ENCODE measurements around the gene UBXN2A. TPM values are rescaled to one million over a fixed set of nuclear protein-coding genes. Genes with fewer than 3 reads are reported as not detected.

The UBXN2A gene
- total and polyA plus RNA-seq, 4 donors: 4.7 to 23.3 (median 8.1) TPM

GRCh38 chr2:23976883-23977282 is 36.6 kb downstream of the UBXN2A start:
- Histone ChIP-seq H3K4me3 (no peak overlapping the region), H3K4me1 (ENCODE audit: control insufficient read depth in 5 of 5, insufficient read depth in 5 of 5, low read length in 5 of 5) (no peaks in the 10 kb centered on the region), H3K27me3 (ENCODE audit: control insufficient read depth in 3 of 3, insufficient read depth in 3 of 3, low read length in 2 of 3) (no peaks in the 10 kb centered on the region), H3K9ac (ENCODE audit: insufficient read depth in 1 of 2, low read length in 2 of 2) (no peak overlapping the region), H3K36me3 (ENCODE audit: control insufficient read depth in 4 of 4, insufficient read depth in 4 of 4, low read length in 4 of 4) (peaks cover 5 to 17% (median 10%) of the 10 kb centered on the region in 4 donors), H3K27ac (ENCODE audit: low read depth in 1 of 2, low read length in 1 of 2) (no peak overlapping the region), H3K9me3 (ENCODE audit: control insufficient read depth in 4 of 4, insufficient read depth in 3 of 4, low read length in 3 of 4) (no peaks in the 10 kb centered on the region)
- DNase-seq (no peak), ATAC-seq (ENCODE audit: insufficient read depth, low FRiP score) (no peak)
- WGBS, 2 donors: 97% methylated on average over 8 of the region's 8 CpGs
- TF ChIP-seq CTCF (IDR thresholded peaks at IDR 0.05; ENCODE audit: control extremely low read depth, extremely low read depth): no peak

- Histone ChIP-seq H3K4me1 (ENCODE audit: control insufficient read depth in 5 of 5, insufficient read depth in 5 of 5, low read length in 5 of 5) (no peaks in the 10 kb centered on the region), H3K36me3 (ENCODE audit: control insufficient read depth in 4 of 4, insufficient read depth in 4 of 4, low read length in 4 of 4) (peaks cover 0 to 12% (median 5%) of the 10 kb centered on the region in 4 donors), H3K27me3 (ENCODE audit: control insufficient read depth in 3 of 3, insufficient read depth in 3 of 3, low read length in 2 of 3) (no peaks in the 10 kb centered on the region), H3K27ac (ENCODE audit: low read depth in 1 of 2, low read length in 1 of 2) (no peak overlapping the region), H3K9me3 (ENCODE audit: control insufficient read depth in 4 of 4, insufficient read depth in 3 of 4, low read length in 3 of 4) (no peaks in the 10 kb centered on the region), H3K4me3 (no peak overlapping the region), H3K9ac (ENCODE audit: insufficient read depth in 1 of 2, low read length in 2 of 2) (no peak overlapping the region)
- WGBS, 2 donors: 63 to 70% methylated on average over 2 of the region's 2 CpGs
- ATAC-seq (ENCODE audit: insufficient read depth, low FRiP score): no peak
- no peak for TF ChIP-seq CTCF (IDR thresholded peaks at IDR 0.05; ENCODE audit: control extremely low read depth, extremely low read depth)
- DNase-seq: no peak
These were observed 48.1 kb downstream of the UBXN2A start for GRCh38 chr2:23988371-23988770.

GRCh38 chr2:23992931-23993330 is 52.7 kb downstream of the UBXN2A start:
- no peaks in the 10 kb centered on the region for H3K27me3 ChIP-seq (ENCODE audit: control insufficient read depth in 3 of 3, insufficient read depth in 3 of 3, low read length in 2 of 3)
- DNase-seq (no peak), ATAC-seq (ENCODE audit: insufficient read depth, low FRiP score) (no peak)
- H3K4me3 ChIP-seq: no peak overlapping the region
- peaks cover 0 to 4% (median under 1%) of the 10 kb centered on the region in 4 donors for H3K36me3 ChIP-seq (ENCODE audit: control insufficient read depth in 4 of 4, insufficient read depth in 4 of 4, low read length in 4 of 4)
- 62 to 75% methylated on average over 1 of the region's 1 CpG for WGBS, 2 donors
- no peak for TF ChIP-seq CTCF (IDR thresholded peaks at IDR 0.05; ENCODE audit: control extremely low read depth, extremely low read depth)
- H3K9me3 ChIP-seq (ENCODE audit: control insufficient read depth in 4 of 4, insufficient read depth in 3 of 4, low read length in 3 of 4): no peaks in the 10 kb centered on the region
- H3K27ac ChIP-seq (ENCODE audit: low read depth in 1 of 2, low read length in 1 of 2): no peak overlapping the region
- no peaks in the 10 kb centered on the region for H3K4me1 ChIP-seq (ENCODE audit: control insufficient read depth in 5 of 5, insufficient read depth in 5 of 5, low read length in 5 of 5)
- H3K9ac ChIP-seq (ENCODE audit: insufficient read depth in 1 of 2, low read length in 2 of 2): no peak overlapping the region

GRCh38 chr2:23993736-23994269 is 53.5 kb downstream of the UBXN2A start:
- WGBS, 2 donors: 98% methylated on average over 8 of the region's 8 CpGs
- DNase-seq: no peak
- no peaks in the 10 kb centered on the region for H3K4me1 ChIP-seq (ENCODE audit: control insufficient read depth in 5 of 5, insufficient read depth in 5 of 5, low read length in 5 of 5)
- no peaks in the 10 kb centered on the region for H3K27me3 ChIP-seq (ENCODE audit: control insufficient read depth in 3 of 3, insufficient read depth in 3 of 3, low read length in 2 of 3)
- no peak for ATAC-seq (ENCODE audit: insufficient read depth, low FRiP score)
- H3K36me3 ChIP-seq (ENCODE audit: control insufficient read depth in 4 of 4, insufficient read depth in 4 of 4, low read length in 4 of 4): peaks cover 0 to 4% (median under 1%) of the 10 kb centered on the region in 4 donors
- H3K27ac ChIP-seq (ENCODE audit: low read depth in 1 of 2, low read length in 1 of 2): no peak overlapping the region
- H3K9me3 ChIP-seq (ENCODE audit: control insufficient read depth in 4 of 4, insufficient read depth in 3 of 4, low read length in 3 of 4): no peaks in the 10 kb centered on the region
- H3K4me3 ChIP-seq: no peak overlapping the region
- TF ChIP-seq CTCF (IDR thresholded peaks at IDR 0.05; ENCODE audit: control extremely low read depth, extremely low read depth): no peak
- no peak overlapping the region for H3K9ac ChIP-seq (ENCODE audit: insufficient read depth in 1 of 2, low read length in 2 of 2)

Measured in lung (tissue), 12 donors.